Loucy (cell line): ENCODE measurements around the gene ITPK1.

Source experiments
- CTCF ChIP-seq: fragments of 200-600 bp; sonication (generic); conservative IDR thresholded peaks from 2 replicates; pipeline ENCODE4 v1.5.1; 2014; ENCODE audit warnings: mild to moderate bottlenecking, antibody characterized with exemption, low read length
- EZH2phosphoT487 ChIP-seq: fragments of 200-600 bp; IDR thresholded peaks from 2 replicates; pipeline ENCODE4 v1.6.1; 2018; ENCODE audit warnings: antibody characterized with exemption, mild to moderate bottlenecking, moderate library complexity, borderline replicate concordance

DNA sequence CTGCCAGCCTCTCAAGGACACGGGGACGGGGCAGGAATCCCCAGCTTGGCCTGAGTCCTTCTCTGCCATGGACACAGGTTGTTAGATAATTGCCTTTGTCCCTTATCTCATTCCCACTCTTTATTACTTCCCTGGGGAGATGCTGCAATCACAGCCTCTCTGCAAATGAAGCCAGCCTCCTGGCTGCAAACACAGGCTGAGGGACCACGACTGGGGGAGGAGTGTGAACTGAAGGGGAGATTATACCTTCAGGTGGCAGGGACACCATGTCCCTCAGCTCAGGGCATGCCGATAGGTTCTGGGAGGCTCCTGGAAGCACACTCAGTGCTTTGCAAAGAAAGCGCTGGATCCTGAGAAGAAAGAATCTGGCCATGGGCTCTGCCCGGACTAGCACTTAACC lies 208.9 kb downstream of the ITPK1 start:
- TF ChIP-seq CTCF: no peak
- no peak for TF ChIP-seq EZH2phosphoT487
